ENCODE measurements around the gene HSFX2. TPM values are rescaled to one million over a fixed set of nuclear protein-coding genes. Genes with fewer than 3 reads are reported as not detected.
"Not testable (repeated sequence)": the region's sequence is repeated elsewhere in the genome, so short reads cannot be mapped to it uniquely, and the experiment has no call there.

The HSFX2 gene
- total RNA-seq, 1 experiment from 2014 or later: 0.26 TPM

DNA sequence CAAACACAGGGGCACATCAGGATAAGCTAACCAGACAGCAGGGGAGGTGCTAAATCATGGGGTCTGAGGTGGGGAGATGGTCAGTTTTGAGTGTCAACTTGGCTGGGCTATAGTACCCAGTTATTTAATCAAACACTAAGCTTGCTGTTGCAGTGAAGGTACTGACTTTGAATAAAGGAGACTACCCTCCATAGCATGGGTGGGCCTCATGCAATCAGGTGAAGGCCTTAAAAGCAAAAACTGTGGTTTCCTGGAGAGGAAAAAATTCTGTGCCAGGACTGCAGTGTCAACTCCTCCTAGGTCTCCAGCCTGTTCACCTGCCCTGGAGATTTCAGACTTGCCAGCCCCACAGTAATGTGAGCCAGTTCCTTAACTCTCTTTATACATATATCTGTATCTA lies 12.6 kb upstream of the HSFX2 start:
- H3K36me3 ChIP-seq (ENCODE audit: control insufficient read depth, insufficient read depth, low read length): no peaks in the 10 kb centered on the region
- POLR2A ChIA-PET: no interaction called here
- in situ Hi-C loops (cut with HindIII; ENCODE audit: low pct_unique_long_range_greater_than_20kb, low sequenced_read_pairs): no loop called here

GRCh38 chrX:149605248-149605885 lies 10.3 kb upstream of the HSFX2 start:
- H3K9me3 ChIP-seq (ENCODE audit: control insufficient read depth, insufficient read depth, low read depth, low read length); H3K4me1 ChIP-seq (ENCODE audit: control insufficient read depth, insufficient read depth, low read length); intact Hi-C loops (cut with micrococcal nuclease; ENCODE audit: unreplicated experiment); CTCF ChIA-PET; H3K4me3 ChIP-seq (ENCODE audit: low read depth in 2 of 2, low read length in 2 of 2); DNase-seq (ENCODE audit: low read depth, low spot score); POLR2A ChIA-PET; BruUV-seq (replicated peaks); H3K36me3 ChIP-seq (ENCODE audit: control insufficient read depth, insufficient read depth, low read length); ATAC-seq; H3K27me3 ChIP-seq (ENCODE audit: control insufficient read depth, insufficient read depth, low read length); in situ Hi-C loops (cut with HindIII; ENCODE audit: low pct_unique_long_range_greater_than_20kb, low sequenced_read_pairs); H3K27ac ChIP-seq (ENCODE audit: low read length): not testable (repeated sequence)

More for the DNA sequence above, 12.6 kb upstream of the HSFX2 start:
- intact Hi-C loops (cut with micrococcal nuclease; ENCODE audit: unreplicated experiment): no loop called here
- no peak for ATAC-seq
- BruUV-seq (replicated peaks): no TSS peak
- DNase-seq (ENCODE audit: low read depth, low spot score): no peak
- Histone ChIP-seq H3K4me3 (ENCODE audit: low read depth in 2 of 2, low read length in 2 of 2) (no peak overlapping the region), H3K4me1 (ENCODE audit: control insufficient read depth, insufficient read depth, low read length) (no peaks in the 10 kb centered on the region), H3K27ac (ENCODE audit: low read length) (no peak overlapping the region), H3K9me3 (ENCODE audit: control insufficient read depth, insufficient read depth, low read depth, low read length) (no peaks in the 10 kb centered on the region), H3K27me3 (ENCODE audit: control insufficient read depth, insufficient read depth, low read length) (no peaks in the 10 kb centered on the region)
- TF ChIP-seq SIN3A (IDR thresholded peaks at IDR 0.05; ENCODE audit: borderline replicate concordance, insufficient read depth, low read depth, low read length) (no peak), POLR2AphosphoS5 (IDR thresholded peaks at IDR 0.05; ENCODE audit: low read depth, low read length) (no peak), CTCF (IDR thresholded peaks at IDR 0.05) (no peak), TCF7L2 (IDR thresholded peaks at IDR 0.05; ENCODE audit: low read depth, low read length) (no peak), REST (IDR thresholded peaks at IDR 0.05; ENCODE audit: insufficient read depth in 1 of 2, low read depth in 2 of 2, low read length in 1 of 2) (no peak)
- CTCF ChIA-PET: no interaction called here

DNA sequence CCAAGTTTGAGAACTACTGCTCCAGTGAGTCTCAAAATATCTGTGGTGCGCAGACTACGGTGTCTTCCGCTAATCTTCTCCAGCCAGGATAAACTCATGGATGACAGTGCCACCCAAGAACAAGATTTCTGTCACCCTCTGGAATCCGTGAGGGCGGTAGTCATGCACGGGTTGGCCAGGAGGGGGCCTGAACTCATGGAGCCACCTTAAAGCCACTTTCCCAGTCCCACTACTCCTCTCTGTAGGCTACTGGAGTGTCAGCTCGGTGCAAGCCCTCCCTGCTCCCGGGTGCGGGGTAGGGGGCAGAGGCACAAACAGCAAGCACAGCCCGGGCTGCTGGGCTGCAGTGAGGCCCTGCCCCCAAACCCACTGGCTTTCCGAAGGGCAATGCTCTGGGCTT lies 3.5 kb upstream of the HSFX2 start:
- CTCF ChIA-PET; in situ Hi-C loops (cut with HindIII; ENCODE audit: low pct_unique_long_range_greater_than_20kb, low sequenced_read_pairs); POLR2A ChIA-PET; intact Hi-C loops (cut with micrococcal nuclease; ENCODE audit: unreplicated experiment); H3K4me3 ChIP-seq (ENCODE audit: low read depth in 2 of 2, low read length in 2 of 2); H3K36me3 ChIP-seq (ENCODE audit: control insufficient read depth, insufficient read depth, low read length); DNase-seq (ENCODE audit: low read depth, low spot score); BruUV-seq (replicated peaks); H3K4me1 ChIP-seq (ENCODE audit: control insufficient read depth, insufficient read depth, low read length); H3K27ac ChIP-seq (ENCODE audit: low read length); H3K27me3 ChIP-seq (ENCODE audit: control insufficient read depth, insufficient read depth, low read length); H3K9me3 ChIP-seq (ENCODE audit: control insufficient read depth, insufficient read depth, low read depth, low read length): not testable (repeated sequence)
- ATAC-seq: peak; percentile 55; the same call in 1 of the 2 replicates

DNA sequence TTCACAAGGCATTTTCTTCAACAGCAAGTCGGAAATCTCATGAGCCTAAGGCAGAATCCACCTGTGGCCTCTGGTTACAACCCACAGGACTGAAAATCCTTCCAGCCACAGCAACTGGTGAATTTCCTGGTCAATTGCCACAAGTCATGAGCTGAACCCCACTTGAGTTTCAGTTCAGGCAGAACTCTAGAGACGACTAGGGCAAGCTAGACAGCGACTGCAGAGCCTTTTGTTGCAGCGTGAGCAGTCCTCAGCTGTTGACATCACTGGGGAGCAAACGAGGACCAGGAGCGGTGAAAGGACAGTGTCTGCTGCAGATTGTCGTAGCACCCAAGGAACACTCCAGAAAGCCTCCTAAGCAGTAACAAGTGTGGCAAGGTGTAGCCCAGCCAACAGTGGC lies 829 bp upstream of the HSFX2 start:
- H3K27me3 ChIP-seq (ENCODE audit: control insufficient read depth, insufficient read depth, low read length); POLR2A ChIA-PET; H3K4me1 ChIP-seq (ENCODE audit: control insufficient read depth, insufficient read depth, low read length); H3K9me3 ChIP-seq (ENCODE audit: control insufficient read depth, insufficient read depth, low read depth, low read length); H3K36me3 ChIP-seq (ENCODE audit: control insufficient read depth, insufficient read depth, low read length); H3K4me3 ChIP-seq (ENCODE audit: low read depth in 2 of 2, low read length in 2 of 2); DNase-seq (ENCODE audit: low read depth, low spot score); H3K27ac ChIP-seq (ENCODE audit: low read length); ATAC-seq; intact Hi-C loops (cut with micrococcal nuclease; ENCODE audit: unreplicated experiment); CTCF ChIA-PET; in situ Hi-C loops (cut with HindIII; ENCODE audit: low pct_unique_long_range_greater_than_20kb, low sequenced_read_pairs); BruUV-seq (replicated peaks): not testable (repeated sequence)

- H3K4me1 ChIP-seq (ENCODE audit: control insufficient read depth, insufficient read depth, low read length); H3K36me3 ChIP-seq (ENCODE audit: control insufficient read depth, insufficient read depth, low read length); CTCF ChIA-PET; H3K27ac ChIP-seq (ENCODE audit: low read length); in situ Hi-C loops (cut with HindIII; ENCODE audit: low pct_unique_long_range_greater_than_20kb, low sequenced_read_pairs); ATAC-seq; H3K9me3 ChIP-seq (ENCODE audit: control insufficient read depth, insufficient read depth, low read depth, low read length); POLR2A ChIA-PET; intact Hi-C loops (cut with micrococcal nuclease; ENCODE audit: unreplicated experiment); BruUV-seq (replicated peaks); H3K27me3 ChIP-seq (ENCODE audit: control insufficient read depth, insufficient read depth, low read length); DNase-seq (ENCODE audit: low read depth, low spot score); H3K4me3 ChIP-seq (ENCODE audit: low read depth in 2 of 2, low read length in 2 of 2): not testable (repeated sequence)
These were observed 4.1 kb downstream of the HSFX2 start for GRCh38 chrX:149590993-149591392.

All from Panc1 (cell line).